HFF-Myc (cell line): ENCODE data around the gene PLEKHG3.

ENCODE experiments used
- DNase-seq: peaks from one replicate; pipeline ENCODE4 v3.0.0-alpha.2; 2011; ENCODE audit warnings: low read depth; ENCODE audit errors: extremely low read depth
- H3K4me3 ChIP-seq: replicated peaks from 2 replicates; pipeline ENCODE4 v1.5.1; 2011; ENCODE audit warnings: low read depth, mild to moderate bottlenecking, control low read depth, low read length
- TF ChIP-seq, protein P1 (sequence below): IDR thresholded peaks from 2 replicates; pipeline ENCODE4 v1.5.1; 2012; ENCODE audit warnings: mild to moderate bottlenecking, low read depth, low read length, control low read depth; ENCODE audit errors: missing control alignments

The PLEKHG3 gene

DNA sequence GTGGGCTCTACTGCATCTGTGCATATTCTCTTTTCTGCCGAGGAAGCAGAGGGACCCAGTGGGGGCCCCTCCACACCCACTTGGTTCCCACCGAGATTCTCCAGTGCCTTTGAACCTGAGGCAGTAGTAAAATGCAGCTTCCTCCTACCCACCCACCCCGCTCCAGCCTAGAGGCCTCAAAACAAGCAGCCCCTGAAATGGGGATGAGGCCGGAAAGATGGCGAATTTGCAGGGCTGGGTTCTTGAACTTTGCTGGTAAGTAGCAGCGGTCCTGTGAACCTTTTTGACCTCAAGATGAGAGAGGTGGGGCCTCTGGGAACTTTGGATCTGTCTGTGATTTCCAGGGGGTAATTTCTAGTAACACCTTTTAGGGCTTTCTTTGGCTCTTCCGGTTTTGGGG, 15.4 kb downstream of the PLEKHG3 start:
- DNase-seq, result no peak
- TF ChIP-seq, protein P1, sequence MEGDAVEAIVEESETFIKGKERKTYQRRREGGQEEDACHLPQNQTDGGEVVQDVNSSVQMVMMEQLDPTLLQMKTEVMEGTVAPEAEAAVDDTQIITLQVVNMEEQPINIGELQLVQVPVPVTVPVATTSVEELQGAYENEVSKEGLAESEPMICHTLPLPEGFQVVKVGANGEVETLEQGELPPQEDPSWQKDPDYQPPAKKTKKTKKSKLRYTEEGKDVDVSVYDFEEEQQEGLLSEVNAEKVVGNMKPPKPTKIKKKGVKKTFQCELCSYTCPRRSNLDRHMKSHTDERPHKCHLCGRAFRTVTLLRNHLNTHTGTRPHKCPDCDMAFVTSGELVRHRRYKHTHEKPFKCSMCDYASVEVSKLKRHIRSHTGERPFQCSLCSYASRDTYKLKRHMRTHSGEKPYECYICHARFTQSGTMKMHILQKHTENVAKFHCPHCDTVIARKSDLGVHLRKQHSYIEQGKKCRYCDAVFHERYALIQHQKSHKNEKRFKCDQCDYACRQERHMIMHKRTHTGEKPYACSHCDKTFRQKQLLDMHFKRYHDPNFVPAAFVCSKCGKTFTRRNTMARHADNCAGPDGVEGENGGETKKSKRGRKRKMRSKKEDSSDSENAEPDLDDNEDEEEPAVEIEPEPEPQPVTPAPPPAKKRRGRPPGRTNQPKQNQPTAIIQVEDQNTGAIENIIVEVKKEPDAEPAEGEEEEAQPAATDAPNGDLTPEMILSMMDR, result no peak
- H3K4me3 ChIP-seq, result no peak overlapping the region

DNA sequence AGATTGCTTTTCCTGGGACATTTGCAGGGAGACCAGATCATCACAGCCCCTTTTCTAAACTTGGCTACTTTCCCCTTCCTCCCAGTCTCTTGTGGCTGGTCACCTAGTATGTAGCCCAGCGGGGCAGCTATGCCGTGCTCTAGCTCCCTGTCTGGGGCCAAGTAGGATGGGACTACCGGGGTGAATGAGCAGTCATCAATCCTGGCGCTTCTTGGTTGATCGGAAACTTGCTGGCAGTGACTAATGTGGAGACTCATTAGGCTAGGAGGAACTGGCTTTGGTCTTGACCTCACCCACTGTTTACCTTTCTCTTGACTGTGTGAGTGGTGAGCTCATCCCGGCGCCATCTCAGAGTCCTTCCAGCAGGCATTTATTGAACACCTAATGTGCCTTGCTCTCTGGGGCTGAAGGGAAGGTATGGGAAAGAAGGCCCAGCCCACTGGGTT, 15.9 kb downstream of the PLEKHG3 start:
- H3K4me3 ChIP-seq, result no peak overlapping the region
- DNase-seq, result no peak
- TF ChIP-seq, protein P1, result no peak

- peak; percentile 51 for DNase-seq
- TF ChIP-seq, protein P1, result no peak
- no peak overlapping the region for H3K4me3 ChIP-seq
Measured at GRCh38 chr14:64721391-64721791, 17.2 kb downstream of the PLEKHG3 start.

DNA sequence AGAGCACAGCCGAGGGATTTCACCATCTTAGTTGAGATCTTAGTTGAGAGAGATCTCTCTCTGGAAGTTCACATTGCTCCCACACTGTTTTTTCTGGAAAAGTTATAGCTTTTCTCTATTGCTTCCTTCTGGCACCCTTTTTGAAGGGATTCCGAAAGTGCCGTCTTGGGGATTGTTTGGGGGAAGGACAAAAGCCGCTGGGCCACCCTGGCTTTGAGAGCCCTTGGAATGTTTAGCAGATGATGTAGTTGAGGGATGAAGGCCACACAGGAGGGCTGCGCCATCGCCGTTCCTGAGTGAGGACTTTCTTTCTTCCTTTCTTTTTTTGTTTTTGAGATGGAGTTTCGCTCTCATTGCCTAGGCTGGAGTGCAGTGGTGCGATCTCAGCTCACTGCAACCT, 17.7 kb downstream of the PLEKHG3 start:
- TF ChIP-seq, protein P1, result no peak
- no peak overlapping the region for H3K4me3 ChIP-seq
- DNase-seq, result no peak

GRCh38 chr14:64722842-64723447, 18.7 kb downstream of the PLEKHG3 start:
- TF ChIP-seq, protein P1, result no peak
- H3K4me3 ChIP-seq, result no peak overlapping the region
- DNase-seq, result no peak

- DNase-seq, result no peak
- H3K4me3 ChIP-seq, result no peak overlapping the region
- TF ChIP-seq, protein P1, result no peak
Measured at GRCh38 chr14:64723691-64724577, 19.7 kb downstream of the PLEKHG3 start.
